ENCODE data around the gene NOS1AP.

The NOS1AP gene

GRCh38 chr1:162094271-162094670, 24.8 kb downstream of the NOS1AP start:
- H3K36me3 Mint-ChIP-seq (ENCODE audit: low read depth): peaks cover 16% of the 10 kb centered on the region
- peaks cover 31% of the 10 kb centered on the region for H3K4me1 Mint-ChIP-seq
- H3K27ac Mint-ChIP-seq: no peak overlapping the region
- TF ChIP-seq CTCF (IDR thresholded peaks at IDR 0.05; ENCODE audit: unreplicated experiment in 3 of 3): no peak
- H3K4me3 Mint-ChIP-seq: no peak overlapping the region
- peaks cover 5% of the 10 kb centered on the region for H3K9me3 Mint-ChIP-seq
- no peaks in the 10 kb centered on the region for H3K27me3 Mint-ChIP-seq (ENCODE audit: low read depth)

GRCh38 chr1:162094723-162095122, 25.2 kb downstream of the NOS1AP start:
- no peaks in the 10 kb centered on the region for H3K27me3 Mint-ChIP-seq (ENCODE audit: low read depth)
- H3K36me3 Mint-ChIP-seq (ENCODE audit: low read depth): peaks cover 13% of the 10 kb centered on the region
- no peak for TF ChIP-seq CTCF (IDR thresholded peaks at IDR 0.05; ENCODE audit: unreplicated experiment in 3 of 3)
- H3K27ac Mint-ChIP-seq: no peak overlapping the region
- H3K4me3 Mint-ChIP-seq: no peak overlapping the region
- peaks cover 3% of the 10 kb centered on the region for H3K9me3 Mint-ChIP-seq
- peaks cover 31% of the 10 kb centered on the region for H3K4me1 Mint-ChIP-seq

GRCh38 chr1:162107911-162108310, 38.4 kb downstream of the NOS1AP start:
- H3K27ac Mint-ChIP-seq: no peak overlapping the region
- H3K4me3 Mint-ChIP-seq: no peak overlapping the region
- TF ChIP-seq CTCF (IDR thresholded peaks at IDR 0.05; ENCODE audit: unreplicated experiment in 3 of 3): no peak
- H3K27me3 Mint-ChIP-seq (ENCODE audit: low read depth): no peaks in the 10 kb centered on the region
- peaks cover 31% of the 10 kb centered on the region for H3K36me3 Mint-ChIP-seq (ENCODE audit: low read depth)
- H3K4me1 Mint-ChIP-seq: no peaks in the 10 kb centered on the region
- H3K9me3 Mint-ChIP-seq: peaks cover 30% of the 10 kb centered on the region

- no peaks in the 10 kb centered on the region for H3K27me3 Mint-ChIP-seq (ENCODE audit: low read depth)
- peaks cover 26% of the 10 kb centered on the region for H3K9me3 Mint-ChIP-seq
- no peak overlapping the region for H3K27ac Mint-ChIP-seq
- no peak for TF ChIP-seq CTCF (IDR thresholded peaks at IDR 0.05; ENCODE audit: unreplicated experiment in 3 of 3)
- peaks cover 28% of the 10 kb centered on the region for H3K36me3 Mint-ChIP-seq (ENCODE audit: low read depth)
- no peaks in the 10 kb centered on the region for H3K4me1 Mint-ChIP-seq
- no peak overlapping the region for H3K4me3 Mint-ChIP-seq
Measured at GRCh38 chr1:162108426-162108825, 38.9 kb downstream of the NOS1AP start.

GRCh38 chr1:162110910-162111309, 41.4 kb downstream of the NOS1AP start:
- Mint-ChIP-seq H3K27ac (no peak overlapping the region), H3K27me3 (ENCODE audit: low read depth) (no peaks in the 10 kb centered on the region)

More at GRCh38 chr1:162110910-162111309, 41.4 kb downstream of the NOS1AP start:
- no peak for TF ChIP-seq CTCF (IDR thresholded peaks at IDR 0.05; ENCODE audit: unreplicated experiment in 3 of 3)
- peaks cover 3% of the 10 kb centered on the region for H3K4me1 Mint-ChIP-seq
- H3K36me3 Mint-ChIP-seq (ENCODE audit: low read depth): peaks cover 15% of the 10 kb centered on the region
- H3K9me3 Mint-ChIP-seq: peaks cover 14% of the 10 kb centered on the region
- H3K4me3 Mint-ChIP-seq: no peak overlapping the region

All from nephron (organoid).